GM13976 (cell line): Measurements from ENCODE around the gene GFM1.

Experiments used
- DNase-seq: peaks from one replicate; pipeline ENCODE4 v3.0.0; 2012; ENCODE audit warnings: low spot score
- CTCF ChIP-seq: IDR thresholded peaks from 2 replicates; pipeline ENCODE4 v1.5.1; 2012; ENCODE audit warnings: borderline replicate concordance, mild to moderate bottlenecking; ENCODE audit not compliant: insufficient read depth; ENCODE audit errors: extremely low read depth, missing control alignments, control extremely low read depth
- in situ Hi-C: fragments of 300-500 bp; cut with MboI; formaldehyde crosslinking; loops from one replicate; pipeline ENCODE4 v1.12.0; 2022; ENCODE audit warnings: low sequenced_read_pairs, mixed read lengths, inconsistent platforms; ENCODE audit not compliant: unreplicated experiment

Gene GFM1

GRCh38 chr3:158644345-158644908 lies at the start of gene GFM1:
Gene GFM1, plus strand, starts transcription at chr3:158644527. Its CDS starts 108 bp downstream, at chr3:158644635.
- DNase-seq = peak; percentile 92
- in situ Hi-C loops = no loop called here
- TF ChIP-seq CTCF = peak; percentile 98

GRCh38 chr3:158600787-158601186 lies 43.5 kb upstream of the GFM1 start:
- in situ Hi-C loops = no loop called here
- DNase-seq = no peak
- TF ChIP-seq CTCF = no peak

GRCh38 chr3:158602227-158602626 lies 42.1 kb upstream of the GFM1 start:
- in situ Hi-C loops = no loop called here
- no peak for DNase-seq
- TF ChIP-seq CTCF = no peak

- no peak for DNase-seq
- no peak for TF ChIP-seq CTCF
- in situ Hi-C loops = no loop called here
Measured at GRCh38 chr3:158617982-158618875, 26.1 kb upstream of the GFM1 start.

GRCh38 chr3:158625881-158626280 lies 18.4 kb upstream of the GFM1 start:
- no peak for DNase-seq
- TF ChIP-seq CTCF = no peak
- in situ Hi-C loops = no loop called here

- in situ Hi-C loops = no loop called here
- no peak for TF ChIP-seq CTCF
- DNase-seq = no peak
Measured at GRCh38 chr3:158631981-158632380, 12.3 kb upstream of the GFM1 start.
